Measurements from ENCODE around the gene FBN3.

DNA sequence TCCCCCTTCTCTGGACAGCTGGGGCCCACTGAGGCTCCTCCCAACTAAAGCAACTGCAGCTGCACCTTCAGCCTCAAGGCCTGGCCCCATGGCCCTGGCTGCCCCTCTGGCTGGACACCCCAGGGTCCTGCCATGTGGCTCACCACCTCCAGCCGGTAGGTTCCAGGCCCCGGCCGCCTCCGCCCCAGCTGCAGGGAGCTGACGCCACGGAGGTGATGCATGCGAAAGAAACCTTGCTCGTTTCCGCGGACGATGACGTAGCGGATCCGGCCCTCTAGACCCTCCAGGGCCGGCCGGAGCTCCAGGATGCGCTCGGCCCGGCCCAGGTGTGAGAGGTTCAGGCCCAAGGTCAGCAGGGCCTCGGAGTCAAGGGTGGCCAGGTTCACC is 83.5 kb downstream of the FBN3 start:
- TF ChIP-seq GATA3 (IDR thresholded peaks at IDR 0.05; ENCODE audit: low read depth, low read length), result no peak
- TF ChIP-seq GATA2 (IDR thresholded peaks at IDR 0.05; ENCODE audit: low read depth, low read length), result no peak

Data from SH-SY5Y (cell line).